ENCODE data around the gene SH3TC1. TPM values are rescaled to one million over a fixed set of nuclear protein-coding genes. Genes with fewer than 3 reads are reported as not detected.

SH3TC1 gene
- polyA plus RNA-seq, 3 donors, result 36.9 to 85.7 (median 41.9) TPM

DNA sequence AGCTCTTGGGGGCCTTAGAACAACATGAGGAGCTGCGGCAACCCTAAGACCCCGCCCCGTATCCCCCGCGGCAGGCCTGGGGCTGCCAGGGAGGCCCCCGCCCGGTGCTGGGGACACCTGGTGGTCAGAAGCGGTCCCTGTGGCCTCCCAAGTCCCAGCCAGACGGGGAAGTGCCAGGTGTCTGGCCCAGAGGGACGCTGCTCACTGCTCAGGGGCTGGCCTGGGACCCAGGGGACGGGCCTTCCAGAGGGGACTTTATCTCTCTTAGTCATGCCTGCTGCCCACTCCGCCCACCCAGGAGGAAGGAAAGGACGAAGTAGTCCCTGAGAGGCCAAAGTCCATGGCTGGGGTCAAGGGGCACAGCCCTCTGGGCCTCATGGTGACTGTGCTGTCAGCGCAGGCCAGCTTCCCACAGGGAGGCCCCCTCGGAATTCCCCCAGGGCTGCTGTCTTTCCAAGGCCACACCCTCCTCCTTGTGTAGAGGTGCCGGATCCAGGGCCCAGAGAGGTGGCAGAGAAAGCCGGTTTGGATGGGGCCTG lies 39.5 kb downstream of the SH3TC1 start:
- Histone ChIP-seq H3K27me3 (ENCODE audit: control insufficient read depth in 2 of 2, insufficient read depth in 2 of 2, low read length in 2 of 2) (no peaks in the 10 kb centered on the region), H2AFZ (ENCODE audit: insufficient read depth, low read depth, low read length, poor library complexity, severe bottlenecking) (no peak overlapping the region), H3K9ac (ENCODE audit: insufficient read depth, low read length, poor library complexity, severe bottlenecking) (no peak overlapping the region), H3K4me3 (replicated peaks in 1 of 3; ENCODE audit: low read depth in 2 of 3, low read length in 3 of 3) (no peak overlapping the region), H4K20me1 (ENCODE audit: insufficient read depth, low read length) (peaks cover 97% of the 10 kb centered on the region), H3K4me1 (ENCODE audit: control insufficient read depth in 1 of 2, insufficient read depth in 2 of 2, low read length in 2 of 2) (peaks cover 16 to 25% of the 10 kb centered on the region in 2 donors), H3K27ac (ENCODE audit: low read depth in 1 of 2, low read length in 2 of 2) (no peak overlapping the region), H3K4me2 (replicated peaks; ENCODE audit: extremely low read depth, low read length, poor library complexity, severe bottlenecking) (no peak overlapping the region), H3K36me3 (replicated peaks in 1 of 2; ENCODE audit: control insufficient read depth in 1 of 2, insufficient read depth in 2 of 2, low read length in 2 of 2) (peaks cover 85 to 98% of the 10 kb centered on the region in 2 donors), H3K79me2 (ENCODE audit: insufficient read depth, low read length) (no peaks in the 10 kb centered on the region), H3K9me3 (replicated peaks in 1 of 2; ENCODE audit: control insufficient read depth in 1 of 2, insufficient read depth in 1 of 2, low read length in 2 of 2) (no peaks in the 10 kb centered on the region)
- intact Hi-C loops (cut with micrococcal nuclease), result no loop called here
- Mint-ChIP-seq H3K4me1 (peaks cover 27% of the 10 kb centered on the region), H3K27ac (no peak overlapping the region), H3K27me3 (ENCODE audit: low read depth in 3 of 3) (peaks cover 0 to 1% (median 1%) of the 10 kb centered on the region in 3 donors), H3K9me3 (peaks cover 0 to 2% (median 0%) of the 10 kb centered on the region in 7 donors), H3K4me3 (no peak overlapping the region), H3K36me3 (peaks cover 50 to 64% of the 10 kb centered on the region in 2 donors)
- DNase-seq, result no peak
- WGBS (ENCODE audit: insufficient coverage), result 85% methylated on average over 14 of the region's 17 CpGs
- TF ChIP-seq, protein P1, sequence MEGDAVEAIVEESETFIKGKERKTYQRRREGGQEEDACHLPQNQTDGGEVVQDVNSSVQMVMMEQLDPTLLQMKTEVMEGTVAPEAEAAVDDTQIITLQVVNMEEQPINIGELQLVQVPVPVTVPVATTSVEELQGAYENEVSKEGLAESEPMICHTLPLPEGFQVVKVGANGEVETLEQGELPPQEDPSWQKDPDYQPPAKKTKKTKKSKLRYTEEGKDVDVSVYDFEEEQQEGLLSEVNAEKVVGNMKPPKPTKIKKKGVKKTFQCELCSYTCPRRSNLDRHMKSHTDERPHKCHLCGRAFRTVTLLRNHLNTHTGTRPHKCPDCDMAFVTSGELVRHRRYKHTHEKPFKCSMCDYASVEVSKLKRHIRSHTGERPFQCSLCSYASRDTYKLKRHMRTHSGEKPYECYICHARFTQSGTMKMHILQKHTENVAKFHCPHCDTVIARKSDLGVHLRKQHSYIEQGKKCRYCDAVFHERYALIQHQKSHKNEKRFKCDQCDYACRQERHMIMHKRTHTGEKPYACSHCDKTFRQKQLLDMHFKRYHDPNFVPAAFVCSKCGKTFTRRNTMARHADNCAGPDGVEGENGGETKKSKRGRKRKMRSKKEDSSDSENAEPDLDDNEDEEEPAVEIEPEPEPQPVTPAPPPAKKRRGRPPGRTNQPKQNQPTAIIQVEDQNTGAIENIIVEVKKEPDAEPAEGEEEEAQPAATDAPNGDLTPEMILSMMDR (IDR thresholded peaks at IDR 0.05), result no peak

DNA sequence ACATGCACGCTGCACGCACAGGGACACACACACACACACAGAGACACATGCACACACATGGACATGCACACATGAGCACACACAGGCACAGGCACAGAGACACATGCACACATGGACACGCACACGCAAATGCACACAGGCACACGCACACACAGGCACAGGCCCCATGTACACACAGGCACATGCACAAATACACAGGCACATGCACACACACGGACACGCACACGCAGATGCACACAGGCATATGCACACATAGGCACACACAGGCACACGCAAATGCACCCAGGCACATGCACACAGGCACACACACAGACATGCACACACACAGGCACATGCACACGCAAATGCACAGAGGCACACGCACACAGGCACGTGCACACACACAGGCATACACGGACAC lies 40.1 kb downstream of the SH3TC1 start:
- peaks cover 79 to 91% of the 10 kb centered on the region in 2 donors for H3K36me3 ChIP-seq (replicated peaks in 1 of 2; ENCODE audit: control insufficient read depth in 1 of 2, insufficient read depth in 2 of 2, low read length in 2 of 2)
- H4K20me1 ChIP-seq (ENCODE audit: insufficient read depth, low read length), result peaks cover 93% of the 10 kb centered on the region
- 96% methylated on average over 13 of the region's 13 CpGs for whole genome bisulfite sequencing (ENCODE audit: insufficient coverage)
- Mint-ChIP-seq H3K27me3 (ENCODE audit: low read depth in 3 of 3) (peaks cover 0 to 1% (median 1%) of the 10 kb centered on the region in 3 donors), H3K4me1 (peaks cover 33% of the 10 kb centered on the region), H3K27ac (peak overlapping the region in 1 of 7 donors; percentile 65), H3K36me3 (peaks cover 54 to 70% of the 10 kb centered on the region in 2 donors), H3K9me3 (peaks cover 0 to 2% (median 0%) of the 10 kb centered on the region in 7 donors), H3K4me3 (no peak overlapping the region)
- intact Hi-C loops (cut with micrococcal nuclease), result no loop called here
- TF ChIP-seq, protein P1 (IDR thresholded peaks at IDR 0.05), result no peak
- DNase-seq, result no peak
- no peak overlapping the region for H3K9ac ChIP-seq (ENCODE audit: insufficient read depth, low read length, poor library complexity, severe bottlenecking)
- H3K4me2 ChIP-seq (replicated peaks; ENCODE audit: extremely low read depth, low read length, poor library complexity, severe bottlenecking), result no peak overlapping the region
- no peaks in the 10 kb centered on the region for H3K27me3 ChIP-seq (ENCODE audit: control insufficient read depth in 2 of 2, insufficient read depth in 2 of 2, low read length in 2 of 2)
- H3K9me3 ChIP-seq (replicated peaks in 1 of 2; ENCODE audit: control insufficient read depth in 1 of 2, insufficient read depth in 1 of 2, low read length in 2 of 2), result no peaks in the 10 kb centered on the region
- H3K79me2 ChIP-seq (ENCODE audit: insufficient read depth, low read length), result no peaks in the 10 kb centered on the region
- no peak overlapping the region for H2AFZ ChIP-seq (ENCODE audit: insufficient read depth, low read depth, low read length, poor library complexity, severe bottlenecking)
- H3K4me1 ChIP-seq (ENCODE audit: control insufficient read depth in 1 of 2, insufficient read depth in 2 of 2, low read length in 2 of 2), result peaks cover 16 to 25% of the 10 kb centered on the region in 2 donors
- H3K27ac ChIP-seq (ENCODE audit: low read depth in 1 of 2, low read length in 2 of 2), result no peak overlapping the region
- no peak overlapping the region for H3K4me3 ChIP-seq (replicated peaks in 1 of 3; ENCODE audit: low read depth in 2 of 3, low read length in 3 of 3)

Data from CD14-positive monocyte (primary cell).